B cell (primary cell): ENCODE measurements around the gene DNAAF3. TPM values are rescaled to one million over a fixed set of nuclear protein-coding genes. Genes with fewer than 3 reads are reported as not detected.

Experiments used
- ATAC-seq: fragments of 200-7000 bp; cut with Tn5 transposase; one replicate; pipeline ENCODE4 v1.10.0; 2021; ENCODE audit warnings: low read depth, mild to moderate bottlenecking, moderate number of reproducible peaks, moderate library complexity
- CTCF ChIA-PET: fragments of 350-600 bp; sonication (Branson Sonifier 250); formaldehyde crosslinking; loops from one replicate; lab custom pipeline; 2021; ENCODE audit warnings: antibody characterized with exemption, inconsistent platforms; lab: Charles Lee
- POLR2A ChIA-PET: fragments of 350-600 bp; sonication (Branson Sonifier 250); formaldehyde crosslinking; loops from one replicate; lab custom pipeline; 2021; ENCODE audit warnings: antibody characterized with exemption; lab: Charles Lee
- DNase-seq: peaks from one replicate; pipeline ENCODE4 v3.0.0; 2013
- H2AFZ ChIP-seq: 2 replicates; pipeline ENCODE4 v1.6.1; 2012; ENCODE audit warnings: mild to moderate bottlenecking, low read depth, low read length; ENCODE audit not compliant: insufficient read depth, poor library complexity, severe bottlenecking
- H3K27ac ChIP-seq, 2 donors: 1 replicate in 1 of 2; 2 replicates in 1 of 2; pipeline ENCODE4 v1.5.1; 2012 to 2013; ENCODE audit warnings: low read length in 2 of 2, mild to moderate bottlenecking in 2 of 2, moderate library complexity in 1 of 2
- H3K27me3 ChIP-seq, 4 experiments: fragments of 200-600 bp in 1 of 4; sonication (generic) in 1 of 4; replicated peaks in 1 of 4; 1 replicate in 2 of 4; 2 replicates in 2 of 4; pipeline versions ENCODE4 v1.6.1 to v1.7.0; 2013 to 2016; ENCODE audit warnings: low read length in 3 of 4, mild to moderate bottlenecking in 2 of 4, mixed read lengths in 1 of 4, moderate library complexity in 1 of 4; ENCODE audit not compliant: insufficient read depth in 4 of 4, control insufficient read depth in 3 of 4; ENCODE audit errors: control extremely low read depth in 1 of 4
- H3K36me3 ChIP-seq, 2 experiments: replicated peaks in 1 of 2; 1 replicate in 1 of 2; 2 replicates in 1 of 2; pipeline versions ENCODE4 v1.6.1 to v1.7.1; 2013; ENCODE audit warnings: low read length in 1 of 2; ENCODE audit not compliant: insufficient read depth in 2 of 2, control insufficient read depth in 1 of 2; ENCODE audit errors: control extremely low read depth in 1 of 2, extremely low read depth in 1 of 2
- H3K4me1 ChIP-seq, 2 donors: fragments of 200-600 bp in 1 of 2; sonication (generic) in 1 of 2; 1 replicate in 1 of 2; 2 replicates in 1 of 2; pipeline versions ENCODE4 v1.5.1 to v1.6.1; 2013 to 2017; ENCODE audit warnings: low read length in 2 of 2; ENCODE audit not compliant: control insufficient read depth in 2 of 2, insufficient read depth in 2 of 2
- H3K4me2 ChIP-seq: replicated peaks from 2 replicates; pipeline ENCODE3; 2012; ENCODE audit warnings: mild to moderate bottlenecking, low read depth, low read length; ENCODE audit not compliant: poor library complexity, severe bottlenecking
- H3K4me3 ChIP-seq, 5 experiments: fragments of 200-600 bp in 1 of 5; sonication (generic) in 1 of 5; 1 replicate in 3 of 5; 2 replicates in 2 of 5; pipeline versions ENCODE4 v1.5.1 to v1.7.0; 2011 to 2016; ENCODE audit warnings: low read length in 4 of 5, mild to moderate bottlenecking in 4 of 5, low read depth in 2 of 5, control low read depth in 1 of 5, moderate library complexity in 1 of 5; ENCODE audit not compliant: insufficient read depth in 1 of 5; ENCODE audit errors: control extremely low read depth in 1 of 5, extremely low read depth in 1 of 5
- H3K79me2 ChIP-seq: fragments of 200-600 bp; sonication (generic); one replicate; pipeline ENCODE4 v1.6.0; 2016; ENCODE audit warnings: low read length; ENCODE audit not compliant: control insufficient read depth, insufficient read depth
- H3K9ac ChIP-seq: fragments of 200-600 bp; sonication (generic); 2 replicates; pipeline ENCODE4 v1.6.1; 2017; ENCODE audit warnings: mild to moderate bottlenecking, low read length, moderate library complexity
- H3K9me3 ChIP-seq, 3 donors: one replicate each; pipeline versions ENCODE4 v1.6.1 to v1.7.1; 2013; ENCODE audit warnings: low read length in 2 of 3; ENCODE audit not compliant: control insufficient read depth in 2 of 3, insufficient read depth in 1 of 3; ENCODE audit errors: control extremely low read depth in 1 of 3
- H4K20me1 ChIP-seq: 2 replicates; pipeline ENCODE4 v1.6.0; 2012; ENCODE audit warnings: mild to moderate bottlenecking, low read length; ENCODE audit not compliant: insufficient read depth, control insufficient read depth, poor library complexity, severe bottlenecking
- H3K27ac Mint-ChIP-seq: one replicate; pipeline ENCODE4 v1.8.0; 2021; ENCODE audit warnings: mixed read lengths
- H3K27me3 Mint-ChIP-seq: one replicate; pipeline ENCODE4 v1.8.0; 2021; ENCODE audit warnings: mixed read lengths
- H3K4me1 Mint-ChIP-seq: one replicate; pipeline ENCODE4 v1.8.0; 2021; ENCODE audit warnings: mixed read lengths
- H3K4me3 Mint-ChIP-seq: one replicate; pipeline ENCODE4 v1.8.0; 2021; ENCODE audit warnings: mixed read lengths
- H3K9me3 Mint-ChIP-seq: one replicate; pipeline ENCODE4 v1.8.0; 2022; ENCODE audit warnings: mixed read lengths; ENCODE audit not compliant: insufficient read depth
- EZH2 ChIP-seq: IDR thresholded peaks from 2 replicates; pipeline ENCODE4 v1.6.1; 2012; ENCODE audit warnings: borderline replicate concordance, low read depth, mild to moderate bottlenecking, moderate library complexity, low read length; ENCODE audit not compliant: insufficient read depth, poor library complexity, severe bottlenecking
- WGBS: methylation state at CpG from one replicate; pipeline ENCODE4 v1.1.5; 2013; ENCODE audit warnings: missing lambda C conversion rate; ENCODE audit not compliant: insufficient coverage; 5-methylcytosine and 5-hydroxymethylcytosine counted together
- intact Hi-C: fragments of 100-400 bp; cut with micrococcal nuclease; formaldehyde crosslinking; loops from one replicate; pipeline ENCODE4 v1.10.0; 2022
- polyA plus RNA-seq: library from polyadenylated mRNA; depleted of rRNA; stranded (reverse); fragments of >200 nt; gene quantifications from 2 replicates; pipeline ENCODE4 v1.2.3, GENCODE V29; 2012
- total RNA-seq, 2 donors: library from RNA; stranded (reverse); fragments of 120-200 nt in 1 of 2; gene quantifications; 1 replicate in 1 of 2; 2 replicates in 1 of 2; pipeline versions ENCODE4 v1.2.3 to v1.2.4, GENCODE V29; 2013 to 2022
- TF ChIP-seq, protein P1 (sequence below): fragments of 200-600 bp; IDR thresholded peaks from one replicate; pipeline ENCODE4 v1.8.0; 2022; ENCODE audit warnings: antibody characterized with exemption, mild to moderate bottlenecking

The DNAAF3 gene
- total and polyA plus RNA-seq, 2 donors (not counting 1 experiment from before 2014, with no cell fraction given) = not detected

DNA sequence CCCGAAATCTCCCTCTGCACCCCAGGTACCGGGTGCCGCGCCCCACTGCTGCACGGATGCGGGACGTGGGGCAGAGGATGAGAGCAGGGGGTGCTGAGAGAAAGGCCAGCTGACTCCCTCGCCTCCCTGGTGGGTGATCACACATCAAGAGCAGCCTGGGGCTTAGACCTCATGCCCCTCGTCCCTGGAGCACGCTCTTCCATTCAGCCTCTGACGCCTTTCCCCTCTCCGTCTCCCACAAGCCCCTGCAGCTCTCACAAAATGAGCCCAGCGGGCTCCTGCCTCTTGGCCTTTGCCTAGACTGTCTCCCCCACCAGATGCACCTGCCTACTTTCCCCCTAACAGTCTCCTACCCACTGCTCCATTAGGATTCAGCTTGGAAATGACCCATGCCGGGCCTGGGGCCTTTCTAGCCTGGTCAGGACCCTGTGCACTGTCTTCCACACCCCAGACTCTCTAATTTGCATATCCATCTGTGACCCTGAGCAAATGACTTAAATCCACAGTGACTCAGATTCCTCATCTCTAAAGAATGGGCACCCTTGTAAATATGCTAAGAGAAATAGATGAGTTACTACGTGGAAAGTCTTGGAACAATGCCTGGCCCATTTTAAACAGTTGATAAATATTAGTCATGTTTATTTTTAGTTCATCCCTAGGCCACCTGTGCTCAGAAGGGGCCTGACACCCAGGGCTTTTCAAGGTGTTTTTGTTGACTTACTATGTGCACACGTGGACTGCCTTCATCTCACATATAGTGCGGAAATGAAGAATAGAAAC lies 43.5 kb upstream of the DNAAF3 start:
- intact Hi-C loops = no loop called here
- H3K4me3 Mint-ChIP-seq = no peak overlapping the region
- no peak overlapping the region for H3K27ac ChIP-seq

More for the DNA sequence above, 43.5 kb upstream of the DNAAF3 start:
- no peaks in the 10 kb centered on the region for H3K79me2 ChIP-seq
- H3K4me2 ChIP-seq = no peak overlapping the region
- Mint-ChIP-seq H3K27me3 (peaks cover 31% of the 10 kb centered on the region), H3K9me3 (peaks cover 3% of the 10 kb centered on the region), H3K27ac (no peak overlapping the region), H3K4me1 (no peaks in the 10 kb centered on the region)
- ChIA-PET CTCF (interaction anchor here (1.1 kb wide), 1 partner anchor 69 kb away, joined by 5 read pairs; no protein-coding TSS in a partner anchor), POLR2A (no interaction called here)
- peaks cover 0 to 36% (median 8%) of the 10 kb centered on the region in 4 experiments for H3K27me3 ChIP-seq
- H3K36me3 ChIP-seq = no peaks in the 10 kb centered on the region
- ATAC-seq (no peak), DNase-seq (no peak)
- H4K20me1 ChIP-seq = no peaks in the 10 kb centered on the region
- no peak overlapping the region for H3K4me3 ChIP-seq
- no peak overlapping the region for H2AFZ ChIP-seq
- 91% methylated on average over 13 of the region's 17 CpGs for whole genome bisulfite sequencing
- H3K4me1 ChIP-seq = no peaks in the 10 kb centered on the region
- TF ChIP-seq EZH2 = no peak
- TF ChIP-seq, protein P1, sequence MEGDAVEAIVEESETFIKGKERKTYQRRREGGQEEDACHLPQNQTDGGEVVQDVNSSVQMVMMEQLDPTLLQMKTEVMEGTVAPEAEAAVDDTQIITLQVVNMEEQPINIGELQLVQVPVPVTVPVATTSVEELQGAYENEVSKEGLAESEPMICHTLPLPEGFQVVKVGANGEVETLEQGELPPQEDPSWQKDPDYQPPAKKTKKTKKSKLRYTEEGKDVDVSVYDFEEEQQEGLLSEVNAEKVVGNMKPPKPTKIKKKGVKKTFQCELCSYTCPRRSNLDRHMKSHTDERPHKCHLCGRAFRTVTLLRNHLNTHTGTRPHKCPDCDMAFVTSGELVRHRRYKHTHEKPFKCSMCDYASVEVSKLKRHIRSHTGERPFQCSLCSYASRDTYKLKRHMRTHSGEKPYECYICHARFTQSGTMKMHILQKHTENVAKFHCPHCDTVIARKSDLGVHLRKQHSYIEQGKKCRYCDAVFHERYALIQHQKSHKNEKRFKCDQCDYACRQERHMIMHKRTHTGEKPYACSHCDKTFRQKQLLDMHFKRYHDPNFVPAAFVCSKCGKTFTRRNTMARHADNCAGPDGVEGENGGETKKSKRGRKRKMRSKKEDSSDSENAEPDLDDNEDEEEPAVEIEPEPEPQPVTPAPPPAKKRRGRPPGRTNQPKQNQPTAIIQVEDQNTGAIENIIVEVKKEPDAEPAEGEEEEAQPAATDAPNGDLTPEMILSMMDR = no peak
- peaks cover 0 to 30% (median 6%) of the 10 kb centered on the region in 3 donors for H3K9me3 ChIP-seq
- H3K9ac ChIP-seq = no peak overlapping the region
